Vagina (tissue), 2 donors: Measurements from ENCODE around the gene BRI3.

ENCODE experiments used
- POLR2A ChIP-seq, 2 donors: fragments of 450-650 bp; IDR thresholded peaks; one replicate each; pipeline ENCODE4 v1.6.1; 2017; ENCODE audit warnings: antibody characterized with exemption in 2 of 2, mild to moderate bottlenecking in 2 of 2, moderate library complexity in 2 of 2
- POLR2AphosphoS5 ChIP-seq, 2 donors: sonication (generic); formaldehyde crosslinking; IDR thresholded peaks; one replicate each; pipeline ENCODE4 v1.9.0; 2017; ENCODE audit warnings: antibody characterized with exemption in 2 of 2, mild to moderate bottlenecking in 2 of 2, low read depth in 1 of 2; ENCODE audit not compliant: insufficient read depth in 1 of 2
- TF ChIP-seq, protein P1 (sequence below), 3 experiments: fragments of 450-650 bp in 2 of 3; fragments of 200-600 bp in 1 of 3; sonication (generic) in 1 of 3; IDR thresholded peaks; one replicate each; pipeline ENCODE4 v1.5.1; 2017 to 2019; ENCODE audit warnings: antibody characterized with exemption in 3 of 3, mild to moderate bottlenecking in 2 of 3, moderate library complexity in 2 of 3

DNA sequence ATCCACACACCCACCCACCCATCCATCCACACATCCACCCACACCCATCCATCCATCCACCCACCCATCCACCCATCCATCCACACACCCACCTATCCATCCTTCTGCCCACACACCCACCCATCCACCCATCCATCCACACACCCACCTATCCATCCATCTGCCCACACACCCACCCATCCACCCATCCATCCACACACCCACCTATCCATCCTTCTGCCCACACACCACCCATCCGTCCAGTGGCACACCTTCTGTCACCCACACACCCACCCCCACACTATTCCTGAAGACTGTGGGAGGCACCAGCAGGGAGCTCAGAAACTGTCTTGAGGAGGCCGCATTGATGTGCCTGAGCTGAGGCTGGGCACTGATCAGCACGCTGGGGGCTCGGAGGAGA is 38.6 kb upstream of the BRI3 start:
- TF ChIP-seq, protein P1, sequence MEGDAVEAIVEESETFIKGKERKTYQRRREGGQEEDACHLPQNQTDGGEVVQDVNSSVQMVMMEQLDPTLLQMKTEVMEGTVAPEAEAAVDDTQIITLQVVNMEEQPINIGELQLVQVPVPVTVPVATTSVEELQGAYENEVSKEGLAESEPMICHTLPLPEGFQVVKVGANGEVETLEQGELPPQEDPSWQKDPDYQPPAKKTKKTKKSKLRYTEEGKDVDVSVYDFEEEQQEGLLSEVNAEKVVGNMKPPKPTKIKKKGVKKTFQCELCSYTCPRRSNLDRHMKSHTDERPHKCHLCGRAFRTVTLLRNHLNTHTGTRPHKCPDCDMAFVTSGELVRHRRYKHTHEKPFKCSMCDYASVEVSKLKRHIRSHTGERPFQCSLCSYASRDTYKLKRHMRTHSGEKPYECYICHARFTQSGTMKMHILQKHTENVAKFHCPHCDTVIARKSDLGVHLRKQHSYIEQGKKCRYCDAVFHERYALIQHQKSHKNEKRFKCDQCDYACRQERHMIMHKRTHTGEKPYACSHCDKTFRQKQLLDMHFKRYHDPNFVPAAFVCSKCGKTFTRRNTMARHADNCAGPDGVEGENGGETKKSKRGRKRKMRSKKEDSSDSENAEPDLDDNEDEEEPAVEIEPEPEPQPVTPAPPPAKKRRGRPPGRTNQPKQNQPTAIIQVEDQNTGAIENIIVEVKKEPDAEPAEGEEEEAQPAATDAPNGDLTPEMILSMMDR (IDR thresholded peaks at IDR 0.05) = no peak
- TF ChIP-seq POLR2AphosphoS5 (IDR thresholded peaks at IDR 0.05; ENCODE audit: insufficient read depth in 1 of 2, low read depth in 1 of 2) (no peak), POLR2A (IDR thresholded peaks at IDR 0.05) (no peak)
